Activated T-cell treated with anti-CD3 and anti-CD28 coated beads for 24 hours (primary cell): ENCODE data around the gene PPP1R9A.

Experiments
- DNase-seq: peaks from one replicate; pipeline ENCODE4 v3.0.0-alpha.2; 2020; ENCODE audit warnings: low read depth

PPP1R9A gene

DNA sequence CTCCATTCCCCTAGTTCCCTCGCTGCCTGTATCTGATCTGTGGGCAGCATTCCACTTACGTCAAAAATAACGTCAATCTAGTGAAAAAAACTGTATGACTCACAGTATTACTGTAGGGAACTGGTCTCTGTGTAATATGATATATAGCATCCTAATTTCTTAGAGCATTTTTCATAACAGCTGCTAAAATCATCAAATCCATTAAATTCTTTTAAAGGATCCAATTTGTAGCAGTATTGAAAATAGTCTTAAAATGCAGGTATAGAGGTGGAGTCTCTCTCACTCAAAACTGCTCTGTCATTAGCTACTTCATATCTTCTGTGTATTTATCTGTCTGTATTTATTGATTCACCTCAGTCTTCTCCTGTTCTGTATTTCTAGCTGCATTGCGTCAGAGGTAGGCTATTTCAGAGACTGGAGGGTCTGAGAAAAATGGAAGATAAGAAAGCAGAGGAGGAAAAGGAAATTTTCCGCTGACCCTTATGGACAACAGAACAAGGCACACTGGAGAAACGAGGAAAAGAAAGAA is 357.0 kb downstream of the PPP1R9A start:
- no peak for DNase-seq

GRCh38 chr7:95265634-95266033 is 358.2 kb downstream of the PPP1R9A start:
- DNase-seq = no peak

DNA sequence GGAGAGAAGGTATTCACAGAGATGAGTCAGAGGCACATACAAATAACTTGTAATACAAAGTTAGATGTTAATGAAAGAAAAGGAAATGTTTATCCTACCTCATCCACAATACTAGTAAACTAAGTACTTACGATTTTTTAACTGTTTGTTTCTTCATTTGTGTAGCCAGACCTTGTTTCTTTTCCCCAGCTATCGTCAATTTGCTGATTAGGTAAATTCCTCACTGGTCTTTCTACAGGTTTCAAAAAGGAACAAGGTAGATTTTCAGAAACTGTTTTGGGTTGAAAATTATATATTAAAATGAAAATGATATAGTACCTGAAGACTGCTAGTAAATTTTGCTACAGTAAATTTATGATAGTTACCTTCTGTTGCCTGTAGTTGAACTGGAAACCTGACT is 360.4 kb downstream of the PPP1R9A start:
- DNase-seq = no peak

- no peak for DNase-seq
These were observed 362.2 kb downstream of the PPP1R9A start for GRCh38 chr7:95269640-95270039.

DNA sequence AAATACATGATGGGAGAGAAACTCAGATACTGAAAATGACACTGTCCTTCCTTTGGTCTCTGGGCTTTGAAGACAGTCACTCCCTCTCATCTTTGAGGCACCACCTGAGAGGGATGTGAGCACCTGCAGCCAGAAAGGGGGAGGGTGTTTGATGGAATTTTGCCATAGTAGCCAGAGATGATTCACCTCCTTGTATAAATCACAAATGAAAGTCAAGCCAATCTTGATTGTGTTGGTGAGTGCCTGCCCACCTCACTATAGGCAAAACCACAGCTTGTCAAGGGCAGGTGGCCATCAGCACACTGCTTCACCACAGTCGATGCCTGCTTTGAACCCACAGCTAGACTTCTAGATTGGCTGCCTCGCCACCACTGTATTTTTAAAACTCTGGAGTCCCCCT is 368.7 kb downstream of the PPP1R9A start:
- DNase-seq = no peak

DNA sequence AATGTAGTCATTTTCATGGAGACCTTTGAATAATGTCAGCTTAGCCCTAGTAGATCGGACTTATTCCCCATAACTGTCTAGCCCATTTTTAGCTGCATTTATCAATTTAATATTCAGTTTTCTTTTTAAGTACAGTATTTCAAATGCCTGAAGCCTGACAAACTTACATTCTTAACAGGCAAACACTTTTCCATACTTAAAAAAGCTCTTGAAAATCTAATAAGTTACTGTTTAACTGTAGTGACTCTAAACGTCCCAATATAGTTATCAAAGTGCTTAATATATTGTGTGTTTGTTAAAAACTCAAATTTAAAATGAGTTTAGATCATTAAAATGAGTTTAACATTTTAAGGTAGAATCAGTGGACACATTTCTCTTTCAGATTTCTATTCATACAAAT is 372.0 kb downstream of the PPP1R9A start:
- DNase-seq = no peak

DNA sequence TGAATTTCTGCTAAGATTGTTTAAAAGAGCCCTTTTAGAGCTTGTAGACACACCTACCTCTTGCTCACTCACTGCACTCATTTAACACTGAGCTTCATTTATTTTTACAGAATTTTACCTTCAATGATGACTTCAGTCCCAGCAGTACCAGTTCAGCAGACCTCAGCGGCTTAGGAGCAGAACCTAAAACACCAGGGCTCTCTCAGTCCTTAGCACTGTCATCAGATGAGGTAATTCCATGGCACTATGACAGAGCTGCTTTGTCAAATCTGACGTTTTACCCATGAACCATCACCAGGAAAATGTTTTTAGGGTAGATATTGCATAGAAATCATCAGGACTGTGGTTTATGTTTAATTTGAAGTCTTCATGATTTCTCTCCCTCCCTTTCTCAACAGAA is 378.7 kb downstream of the PPP1R9A start:
- no peak for DNase-seq

- no peak for DNase-seq
These were observed 382.9 kb downstream of the PPP1R9A start for GRCh38 chr7:95290166-95290830.

DNA sequence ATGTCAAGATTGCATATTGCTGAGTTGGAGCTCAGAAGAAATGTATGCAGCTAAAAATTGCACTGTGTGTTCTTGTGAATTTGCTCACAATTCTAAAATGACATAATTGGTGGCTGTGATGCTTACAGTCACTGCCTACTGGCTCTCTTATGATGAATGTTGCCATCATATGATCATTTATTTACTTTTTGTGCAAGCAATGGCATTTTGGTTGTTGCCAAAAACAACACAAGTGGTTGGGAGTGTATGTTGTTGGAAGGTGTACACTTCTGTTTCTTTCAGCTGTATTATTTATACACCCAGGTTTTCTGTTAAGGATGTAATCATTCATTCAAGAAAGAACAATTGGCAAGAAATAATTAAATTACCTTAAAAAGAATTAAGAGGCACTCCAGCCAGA is 388.0 kb downstream of the PPP1R9A start:
- DNase-seq = no peak

DNA sequence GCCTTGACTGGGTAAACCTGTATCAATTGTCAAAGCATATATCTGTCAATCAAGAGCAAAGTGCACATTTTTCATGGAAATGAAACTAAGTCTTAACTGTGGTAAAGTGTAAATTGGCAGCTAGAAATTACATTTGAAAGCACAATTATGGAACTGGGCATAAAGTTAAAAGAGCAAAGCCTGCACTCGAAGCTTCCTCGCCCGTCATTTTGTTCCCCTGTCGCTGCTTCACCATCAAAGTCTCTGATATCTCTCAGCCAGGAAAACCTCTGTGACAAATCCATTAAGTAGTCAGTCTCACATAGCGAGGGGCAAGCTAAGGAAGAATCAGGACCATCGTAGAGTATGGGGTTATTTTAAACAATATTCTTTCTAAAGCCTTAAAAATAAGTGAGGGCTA is 389.1 kb downstream of the PPP1R9A start:
- DNase-seq = no peak

- DNase-seq = no peak
These were observed 389.6 kb downstream of the PPP1R9A start for GRCh38 chr7:95297041-95297440.

DNA sequence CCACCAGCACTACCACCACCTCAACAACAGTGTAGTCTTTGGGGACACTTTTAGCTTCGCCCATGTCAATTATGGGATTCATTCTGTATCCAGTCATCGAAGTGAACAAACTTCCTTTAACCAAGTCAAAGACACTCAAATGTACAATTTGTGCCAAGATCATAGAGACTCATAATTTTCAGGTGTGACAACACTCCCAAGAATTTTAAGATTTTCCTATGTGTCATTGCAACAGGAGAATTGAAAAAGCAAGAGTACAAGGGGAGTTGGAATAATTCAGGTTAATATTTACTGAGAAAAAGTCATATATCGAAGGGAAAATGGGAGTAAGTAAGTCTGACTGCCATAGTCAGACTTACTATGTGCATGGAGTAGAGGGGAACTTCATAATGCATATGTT is 390.7 kb downstream of the PPP1R9A start:
- DNase-seq = no peak

GRCh38 chr7:95303013-95303905 is 395.9 kb downstream of the PPP1R9A start:
- DNase-seq = no peak

DNA sequence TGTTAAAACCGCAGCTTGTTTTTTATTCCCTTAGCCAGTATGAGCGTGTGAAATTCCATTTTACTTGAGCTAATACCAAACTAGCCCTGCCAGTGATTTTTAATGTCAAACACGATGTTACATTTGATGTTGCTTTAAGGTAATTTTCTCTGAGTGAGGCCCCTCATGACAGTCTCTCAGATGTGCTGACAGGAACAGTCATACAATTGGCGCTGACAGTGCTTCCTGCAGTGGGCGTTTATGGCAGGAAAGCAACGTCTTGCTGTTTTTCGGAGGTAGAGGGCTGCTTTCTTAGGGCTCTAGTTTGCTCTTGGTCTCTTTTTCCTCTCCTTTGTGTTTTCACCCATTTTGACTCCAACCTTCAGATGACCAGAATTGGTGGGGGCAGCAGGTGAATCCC is 397.6 kb downstream of the PPP1R9A start:
- DNase-seq = no peak

- DNase-seq = no peak
These were observed 402.6 kb downstream of the PPP1R9A start for GRCh38 chr7:95309951-95310350.

DNA sequence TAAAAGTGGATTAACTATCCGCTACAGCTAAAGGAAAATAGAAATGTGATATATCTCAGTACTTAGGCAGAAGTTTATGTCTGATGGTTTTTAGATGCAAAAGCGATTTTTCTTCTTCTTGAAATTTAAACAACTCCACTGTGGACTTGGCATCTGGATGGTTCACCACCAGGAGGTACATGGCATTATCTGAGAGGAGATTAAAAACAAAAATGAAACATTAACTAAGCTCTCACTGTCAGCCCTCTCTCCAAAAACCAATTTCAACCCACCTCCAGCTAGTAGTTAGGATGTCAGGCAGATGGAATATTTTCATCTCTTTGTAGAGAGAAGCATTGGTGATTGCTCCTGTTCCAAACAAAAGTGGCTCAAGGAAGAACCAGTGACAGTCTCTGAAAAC is 404.0 kb downstream of the PPP1R9A start:
- DNase-seq = no peak

- no peak for DNase-seq
These were observed 405.2 kb downstream of the PPP1R9A start for GRCh38 chr7:95312561-95312960.

DNA sequence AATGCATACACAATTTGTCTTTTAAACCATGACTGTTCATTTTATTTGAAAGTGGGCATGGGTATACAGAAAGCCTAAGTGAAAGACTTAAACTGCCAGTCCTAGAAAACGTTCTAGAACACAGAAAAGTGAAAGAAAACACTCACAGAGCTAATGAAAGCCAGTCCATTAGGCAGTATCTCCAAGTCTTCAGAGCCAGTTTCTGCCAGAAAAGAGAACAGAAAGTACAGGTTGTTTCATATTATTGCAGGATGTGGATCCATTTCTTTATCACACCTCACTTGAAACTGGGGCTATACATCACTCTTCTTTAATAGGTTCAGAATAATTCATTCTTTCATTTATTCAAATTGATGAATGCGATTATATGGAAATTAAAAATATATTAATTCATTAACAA is 409.2 kb downstream of the PPP1R9A start:
- DNase-seq = no peak

DNA sequence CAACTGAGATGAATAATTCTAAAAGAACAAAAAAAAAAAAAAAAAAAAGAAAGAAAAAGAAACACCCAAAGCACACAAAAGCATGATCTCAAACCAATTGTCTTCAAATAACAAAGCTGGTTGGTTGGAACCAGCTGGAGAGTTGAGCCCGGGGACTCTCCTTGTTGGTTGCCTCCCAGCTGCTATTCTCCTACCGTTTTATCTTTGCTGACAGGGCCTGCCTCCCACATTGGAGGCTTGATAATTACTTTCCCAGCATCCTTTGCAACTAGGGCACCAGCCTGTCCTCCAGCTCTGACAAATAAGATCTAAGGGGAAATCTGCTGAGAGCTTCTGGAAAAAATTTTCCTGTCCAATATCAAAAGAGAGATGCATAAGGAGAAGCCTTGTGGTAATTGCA is 410.2 kb downstream of the PPP1R9A start:
- no peak for DNase-seq

DNA sequence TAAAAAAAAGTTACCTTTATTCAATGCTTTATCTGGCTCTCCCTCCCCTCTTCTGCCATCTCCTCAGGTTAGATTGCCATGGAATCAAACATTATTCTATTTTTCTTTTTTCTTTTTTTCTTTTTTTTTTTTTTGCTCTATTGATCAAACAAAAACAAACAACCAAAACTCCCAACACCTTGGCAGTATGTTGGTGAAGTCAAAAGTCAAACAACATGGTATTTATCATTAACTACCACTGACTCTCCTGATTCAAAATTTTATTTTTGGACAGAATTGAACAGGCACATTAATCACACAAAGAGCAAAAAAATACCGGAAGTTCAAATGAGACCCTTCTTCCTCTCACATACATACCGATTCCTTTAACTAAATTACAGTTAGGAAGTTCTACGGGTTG is 410.6 kb downstream of the PPP1R9A start:
- DNase-seq = no peak

- no peak for DNase-seq
These were observed 411.2 kb downstream of the PPP1R9A start for GRCh38 chr7:95318501-95319100.

GRCh38 chr7:95319570-95319969 is 412.2 kb downstream of the PPP1R9A start:
- no peak for DNase-seq

DNA sequence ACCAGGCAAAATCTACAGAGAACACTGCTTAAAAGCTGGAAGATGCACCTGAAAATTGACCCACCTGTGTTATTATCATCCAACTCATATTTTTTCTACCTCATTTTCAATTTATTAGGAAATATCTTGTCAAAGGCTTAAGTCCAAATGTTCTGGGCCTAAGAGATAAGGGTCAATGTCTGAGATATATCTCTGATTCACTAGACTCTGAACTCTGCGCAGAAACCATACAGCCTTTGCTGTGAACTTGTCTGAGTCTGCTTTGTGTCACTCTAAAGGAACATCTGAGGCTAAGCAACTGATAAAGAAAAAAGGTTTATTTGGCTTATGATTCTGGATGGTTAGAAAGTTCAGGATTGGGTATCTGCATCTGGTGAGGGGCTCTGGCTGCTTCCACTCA is 413.3 kb downstream of the PPP1R9A start:
- DNase-seq = no peak
